HG03025 (cell line): ENCODE measurements around the gene HADH.
A peak's percentile ranks its signal among the peaks of the same experiment; 100 is the strongest.
"Not testable (repeated sequence)": the region's sequence is repeated elsewhere in the genome, so short reads cannot be mapped to it uniquely, and the experiment has no call there.

Source experiments
- ATAC-seq: cut with Tn5 transposase; IDR thresholded peaks from one replicate; pipeline ENCODE4 v1.9.1; 2021; ENCODE audit warnings: mild to moderate bottlenecking, moderate library complexity; ENCODE audit not compliant: unreplicated experiment, low FRiP score

The HADH gene

DNA sequence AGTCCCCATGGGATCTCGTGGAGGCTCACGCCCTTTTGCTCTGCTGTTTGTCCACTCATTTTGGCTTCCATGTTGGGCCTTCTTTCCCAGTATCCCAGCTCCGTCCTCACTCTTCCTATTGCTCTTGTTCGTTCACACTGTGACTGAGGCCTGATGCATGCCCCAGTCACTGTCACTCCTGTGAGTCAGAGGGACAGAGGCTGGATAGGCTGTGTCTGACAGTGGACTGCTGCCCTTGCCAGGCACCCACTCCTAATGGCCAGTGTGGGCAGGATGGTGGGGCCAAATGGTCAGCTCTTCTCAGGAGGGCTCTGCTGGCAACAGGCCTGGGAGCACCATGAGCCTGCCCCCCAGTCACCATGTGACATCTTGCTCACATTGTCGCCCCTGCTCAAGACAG is 40.0 kb downstream of the HADH start:
- no peak for ATAC-seq

DNA sequence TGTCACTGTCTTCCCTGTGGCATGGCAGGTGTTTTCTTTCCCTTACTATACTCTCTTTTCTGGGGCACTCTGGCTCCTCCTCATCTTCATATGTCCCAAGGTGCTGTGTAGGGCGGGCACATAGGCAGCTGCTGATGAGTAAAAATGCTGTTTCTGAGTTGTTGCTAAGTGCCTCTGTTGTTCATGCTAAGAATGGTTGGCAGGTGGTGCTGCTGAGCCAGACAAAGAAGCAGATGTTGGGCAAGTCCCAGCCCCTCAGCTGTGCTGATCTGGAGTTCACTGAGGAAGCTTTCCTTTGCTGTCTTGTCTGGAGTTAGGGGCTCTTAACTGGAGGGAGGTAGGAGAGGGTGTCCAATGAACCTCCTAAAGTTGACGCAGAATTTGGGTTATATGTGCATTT is 40.6 kb downstream of the HADH start:
- ATAC-seq, result peak; percentile 84

DNA sequence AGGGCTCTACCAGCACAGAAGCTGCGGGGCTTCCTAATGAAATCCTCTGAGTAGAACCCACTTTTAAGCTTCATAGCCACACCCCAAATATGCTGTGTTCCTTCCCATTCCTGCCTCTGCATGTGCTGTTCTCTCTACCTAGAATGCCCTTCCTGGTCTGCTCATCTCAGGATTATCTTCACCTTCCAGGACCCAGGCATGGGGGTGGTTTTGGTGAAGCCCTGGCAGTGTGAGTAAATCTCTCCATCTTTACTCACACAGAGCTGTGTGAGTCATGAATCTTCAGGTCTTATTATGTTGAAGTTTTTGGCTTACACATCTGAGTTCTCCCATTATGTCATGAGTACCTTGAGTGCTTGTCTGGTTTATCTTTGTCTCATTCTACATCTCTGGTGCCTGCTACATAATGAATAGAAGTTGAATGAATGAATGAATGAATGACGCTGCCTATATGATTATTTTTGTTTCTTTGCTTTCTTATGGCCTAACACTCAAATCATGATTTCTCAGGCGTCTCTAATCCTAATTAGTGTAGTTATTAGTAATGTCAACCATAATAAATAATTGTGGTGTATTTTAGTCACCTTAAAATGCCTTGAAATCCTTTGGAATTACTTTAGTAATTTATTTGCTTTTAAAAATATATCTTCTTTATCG is 41.9 kb downstream of the HADH start:
- ATAC-seq, result no peak

- ATAC-seq, result no peak
Measured at GRCh38 chr4:108033348-108033747, 43.7 kb downstream of the HADH start.

- no peak for ATAC-seq
Measured at GRCh38 chr4:108034565-108034964, 44.9 kb downstream of the HADH start.

- peak; percentile 36 for ATAC-seq
Measured at GRCh38 chr4:108035691-108036090, 46.0 kb downstream of the HADH start.

GRCh38 chr4:108036213-108036612 is 46.5 kb downstream of the HADH start:
- ATAC-seq, result peak; percentile 80

DNA sequence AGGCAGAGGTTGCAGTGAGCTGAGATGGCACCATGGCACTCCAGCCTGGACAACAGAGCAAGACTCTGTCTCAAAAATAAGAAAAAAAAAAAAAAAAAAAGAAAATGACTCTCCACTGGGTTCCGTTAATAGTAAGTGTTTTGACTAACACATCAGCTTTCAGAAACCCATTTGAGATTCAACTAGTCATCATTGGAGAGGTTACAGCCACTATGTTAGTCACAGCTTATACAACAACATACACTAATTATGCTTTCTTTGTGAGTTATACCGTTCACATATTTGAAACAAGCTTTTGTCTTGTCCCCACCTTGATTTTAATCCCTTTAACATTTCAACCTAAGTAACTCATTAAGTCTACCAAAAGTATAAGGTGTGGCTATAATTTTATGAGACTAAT is 48.2 kb downstream of the HADH start:
- no peak for ATAC-seq

DNA sequence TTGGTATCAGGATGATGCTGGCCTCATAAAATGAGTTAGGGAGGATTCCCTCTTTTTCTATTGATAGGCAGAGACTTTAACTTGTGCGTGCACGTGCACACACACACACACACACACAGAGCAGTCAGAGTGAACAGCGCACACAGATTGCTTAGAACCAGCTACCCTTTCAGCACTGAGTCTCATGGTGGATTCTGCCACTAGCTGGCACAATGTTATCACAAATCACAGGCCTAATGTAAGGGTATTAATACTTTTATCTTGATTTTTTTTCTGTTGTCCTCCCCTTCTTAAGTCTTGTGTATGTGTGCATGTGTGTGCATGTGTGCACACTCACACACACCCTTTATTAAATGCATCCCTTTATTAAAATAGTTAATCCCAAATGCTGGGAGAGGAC is 53.2 kb downstream of the HADH start:
- no peak for ATAC-seq

DNA sequence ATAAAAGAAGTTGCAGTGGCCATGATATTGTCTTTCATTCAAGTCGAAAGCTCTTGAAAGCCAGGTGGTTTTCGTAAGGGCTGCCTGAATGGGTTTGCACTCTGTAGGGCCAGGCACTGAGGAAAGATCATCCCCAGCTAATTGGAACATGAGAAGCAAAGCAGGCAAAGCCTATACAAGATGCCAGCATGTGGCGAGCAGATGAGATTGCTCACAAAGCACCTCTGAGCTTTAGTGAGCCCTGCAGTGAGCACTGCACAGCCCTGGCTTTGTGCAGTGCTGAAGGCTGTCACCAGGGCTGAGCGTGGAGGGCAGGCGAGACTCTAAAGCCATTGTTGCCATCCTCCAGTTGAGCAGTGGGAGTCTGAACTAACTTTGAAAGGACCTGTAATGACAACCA is 53.8 kb downstream of the HADH start:
- ATAC-seq, result no peak

DNA sequence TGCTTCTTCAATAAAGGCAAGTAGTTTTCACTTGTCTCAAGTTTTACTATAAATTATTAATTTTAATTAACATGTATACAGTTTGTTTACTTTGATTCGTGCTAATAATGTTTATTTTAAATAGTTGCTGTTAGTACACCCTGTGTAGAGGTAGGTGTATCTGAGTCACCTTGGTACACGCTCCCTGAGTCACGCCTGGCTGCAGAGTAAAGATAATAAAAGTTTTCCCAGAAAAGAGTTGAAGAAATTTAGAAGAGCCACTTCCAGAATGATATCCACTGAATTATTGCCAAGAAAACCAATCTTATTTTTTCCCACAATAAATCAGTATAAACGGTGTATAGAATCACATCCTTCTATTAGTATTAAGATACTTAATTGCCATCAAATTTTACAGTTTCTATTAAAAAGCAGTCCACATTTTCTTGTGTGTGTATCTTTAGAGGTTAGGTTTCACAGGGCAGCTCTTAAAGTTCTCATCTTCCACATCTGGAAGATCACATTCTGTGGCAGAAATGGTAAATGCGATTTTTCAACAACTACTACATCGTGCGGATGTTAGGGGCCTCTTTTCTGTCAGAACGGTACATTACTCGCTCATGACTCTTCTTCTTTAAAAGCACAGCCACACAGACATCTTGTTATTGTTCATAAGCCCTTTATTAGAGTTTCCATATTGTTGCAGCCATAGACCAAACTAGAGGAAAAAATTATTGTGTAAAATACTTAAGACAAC is 55.4 kb downstream of the HADH start:
- ATAC-seq, result no peak

DNA sequence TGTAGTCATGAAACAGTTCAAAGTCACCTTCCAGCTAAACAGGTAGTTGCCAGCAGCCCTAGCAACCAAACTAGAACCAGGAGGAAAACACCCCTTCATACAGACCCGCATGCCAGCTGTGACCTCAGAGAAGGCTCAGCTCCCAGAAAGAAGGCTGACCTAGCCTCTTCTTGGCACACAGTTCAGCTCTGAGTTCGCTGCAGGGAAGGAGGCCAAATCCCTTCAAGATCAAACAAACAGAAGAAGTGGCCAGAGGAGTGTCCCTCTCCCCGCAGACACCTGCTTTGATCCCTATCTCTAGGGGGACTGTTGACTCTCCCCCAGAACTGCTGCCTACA is 56.0 kb downstream of the HADH start:
- ATAC-seq, result no peak

GRCh38 chr4:108047199-108047598 is 57.5 kb downstream of the HADH start:
- ATAC-seq, result no peak

DNA sequence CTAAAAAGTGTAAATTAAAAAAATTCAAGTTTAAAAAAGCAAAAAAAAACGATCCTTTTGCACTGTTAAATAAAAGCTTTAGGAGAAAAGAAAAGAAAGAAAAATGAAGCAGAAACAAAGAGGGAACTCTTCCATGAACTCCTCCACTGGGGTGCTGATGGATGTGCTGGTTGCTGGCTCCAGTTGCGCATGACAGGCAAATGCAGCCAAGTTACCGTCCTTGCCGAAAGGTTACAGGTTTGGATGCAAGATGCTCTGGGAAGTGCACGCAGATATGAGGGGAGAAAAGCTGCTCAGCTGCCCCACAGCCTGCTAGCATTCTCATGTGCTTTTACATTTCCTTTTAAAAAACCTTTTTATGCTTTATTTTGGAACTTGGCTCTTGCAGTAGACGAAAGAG is 58.5 kb downstream of the HADH start:
- no peak for ATAC-seq

DNA sequence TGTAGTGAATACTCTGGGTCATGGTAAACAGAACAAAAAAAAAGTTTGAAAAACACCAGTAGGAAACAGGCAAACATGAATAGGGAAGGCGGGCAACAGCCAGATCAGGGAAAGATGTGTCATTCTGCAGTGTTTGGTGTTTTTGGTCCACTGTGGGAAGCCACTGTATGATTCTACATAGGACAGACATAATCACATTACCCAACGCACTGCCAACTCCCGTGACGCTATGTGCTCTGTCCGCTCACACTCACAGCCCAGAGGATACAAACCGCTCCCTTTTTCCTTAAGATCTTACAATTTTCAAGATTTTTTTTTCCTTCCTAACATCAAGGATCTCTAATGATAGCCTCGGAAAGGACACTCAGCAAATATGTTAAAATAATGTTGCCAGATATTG is 59.3 kb downstream of the HADH start:
- ATAC-seq, result no peak

DNA sequence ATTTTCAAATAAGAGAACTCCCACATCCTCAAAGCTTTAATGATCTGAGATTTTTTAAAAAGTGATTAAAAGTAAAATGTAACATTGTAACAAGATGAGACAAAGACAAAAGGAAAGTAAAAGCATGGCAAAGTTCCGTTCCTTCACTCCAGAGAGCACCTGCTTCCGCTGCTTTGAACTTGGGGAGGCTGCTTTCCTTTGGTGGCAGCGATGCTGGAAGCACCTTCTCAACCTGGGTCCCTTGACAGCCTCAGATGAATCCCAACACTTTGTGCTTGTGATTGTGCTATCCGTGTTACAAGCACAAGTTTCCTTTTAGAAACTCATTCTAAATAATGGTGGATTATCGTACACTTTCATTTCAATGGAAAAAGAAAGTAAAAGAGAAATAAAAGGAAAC is 59.7 kb downstream of the HADH start:
- ATAC-seq, result no peak

DNA sequence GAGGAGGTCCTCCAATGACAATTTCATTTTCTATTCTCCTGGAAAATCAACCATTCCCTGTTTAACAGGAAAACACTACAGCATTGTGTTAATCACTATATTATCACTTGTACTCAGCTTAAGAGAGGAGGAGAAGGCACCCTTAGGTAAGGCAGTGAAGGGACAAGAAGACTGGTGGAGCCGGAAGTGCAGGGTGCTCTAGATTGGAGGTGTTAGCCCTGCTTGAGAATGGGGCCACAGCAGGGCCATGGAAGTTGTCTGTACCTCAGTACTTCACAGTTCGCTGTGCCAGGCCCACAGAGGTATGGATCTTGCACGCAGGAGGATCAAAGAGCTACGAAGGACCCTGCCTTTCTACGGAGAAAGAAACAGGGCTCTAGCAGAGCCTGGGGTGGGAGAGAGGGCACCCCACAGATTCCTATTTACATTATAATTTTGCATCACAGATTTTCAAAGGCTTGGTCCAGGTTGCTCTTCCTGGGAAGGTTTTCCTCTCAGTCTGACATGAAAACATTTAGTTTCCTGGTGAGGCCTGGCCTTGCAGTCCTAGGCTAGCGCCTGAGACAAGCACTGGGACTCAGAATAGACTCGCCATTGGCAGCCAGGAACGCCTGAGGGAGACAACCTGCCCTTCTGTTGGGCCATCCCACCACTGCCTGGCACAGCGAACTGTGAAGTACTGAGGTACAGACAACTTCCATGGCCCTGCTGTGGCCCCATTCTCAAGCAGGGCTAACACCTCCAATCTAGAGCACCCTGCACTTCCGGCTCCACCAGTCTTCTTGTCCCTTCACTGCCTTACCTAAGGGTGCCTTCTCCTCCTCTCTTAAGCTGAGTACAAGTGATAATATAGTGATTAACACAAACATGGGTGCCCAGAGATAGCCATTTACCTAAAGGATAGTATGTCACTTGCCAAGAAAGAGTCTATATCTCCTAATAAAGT is 60.8 kb downstream of the HADH start:
- not testable (repeated sequence) for ATAC-seq

DNA sequence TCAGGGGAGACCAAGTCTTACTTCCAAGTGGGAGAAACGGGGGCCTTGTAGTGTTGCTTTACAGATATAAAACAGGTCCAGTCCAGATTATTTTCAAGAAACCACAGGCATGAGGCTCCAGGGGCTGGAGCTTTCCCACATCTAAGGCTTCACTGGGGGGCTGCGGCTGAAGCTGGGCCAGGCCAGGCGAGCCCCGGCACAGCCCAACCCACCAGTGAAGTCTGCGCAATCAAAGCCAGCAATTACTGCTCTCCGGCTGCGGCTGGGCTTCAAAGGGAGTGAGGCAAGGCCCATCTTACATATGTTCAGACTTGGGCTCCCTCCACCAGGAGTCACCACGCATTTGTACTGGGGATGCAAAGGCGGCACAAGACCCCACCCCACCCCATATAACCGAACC is 61.7 kb downstream of the HADH start:
- ATAC-seq, result no peak

- no peak for ATAC-seq
Measured at GRCh38 chr4:108052558-108053120, 63.0 kb downstream of the HADH start.

GRCh38 chr4:108053251-108053711 is 63.6 kb downstream of the HADH start:
- peak; percentile 55 for ATAC-seq
